ENCODE measurements around the gene MTF1.
A peak's percentile ranks its signal among the peaks of the same experiment; 100 is the strongest.

MTF1 gene

DNA sequence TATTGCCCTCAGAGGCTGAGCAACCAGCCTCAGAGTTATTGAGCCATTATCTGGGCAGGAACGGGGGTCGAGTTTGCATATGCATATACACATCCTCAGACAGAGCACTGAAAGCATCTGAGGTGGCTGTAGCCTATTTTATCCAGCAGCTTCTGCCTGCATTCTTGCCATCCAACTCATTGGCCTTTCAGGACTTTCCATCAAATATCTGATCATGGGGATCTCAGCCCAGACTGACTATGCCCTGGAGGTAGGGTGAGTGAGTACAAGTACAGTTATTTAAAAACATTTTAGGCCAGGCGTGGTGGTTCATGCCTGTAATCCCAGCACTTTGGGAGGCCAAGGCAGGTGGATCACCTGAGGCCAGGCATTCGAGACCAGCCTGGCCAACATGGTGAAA, 1.8 kb upstream of the MTF1 start:
- H3K4me1 ChIP-seq (ENCODE audit: insufficient read depth, poor library complexity, severe bottlenecking) = peaks cover 29% of the 10 kb centered on the region
- peak overlapping the region; percentile 56 for H3K27ac ChIP-seq (ENCODE audit: poor library complexity, severe bottlenecking)
- H3K36me3 ChIP-seq (ENCODE audit: low read depth) = peaks cover 19% of the 10 kb centered on the region
- H3K27me3 ChIP-seq (ENCODE audit: insufficient read depth, poor library complexity, severe bottlenecking) = no peaks in the 10 kb centered on the region
- no peak overlapping the region for H3K4me3 ChIP-seq (ENCODE audit: severe bottlenecking)
- H3K9me3 ChIP-seq (ENCODE audit: severe bottlenecking) = no peaks in the 10 kb centered on the region
- DNase-seq (ENCODE audit: low spot score) = no peak
- TF ChIP-seq CTCF (IDR thresholded peaks at IDR 0.05; ENCODE audit: poor library complexity, severe bottlenecking) = no peak
- no peak for ATAC-seq (ENCODE audit: low read depth)

- peak; percentile 69 for TF ChIP-seq CTCF (IDR thresholded peaks at IDR 0.05; ENCODE audit: poor library complexity, severe bottlenecking)
- H3K4me3 ChIP-seq (ENCODE audit: severe bottlenecking) = peak overlapping the region; percentile 95
- H3K27me3 ChIP-seq (ENCODE audit: insufficient read depth, poor library complexity, severe bottlenecking) = no peaks in the 10 kb centered on the region
- peaks cover 23% of the 10 kb centered on the region for H3K36me3 ChIP-seq (ENCODE audit: low read depth)
- no peak for DNase-seq (ENCODE audit: low spot score)
- H3K9me3 ChIP-seq (ENCODE audit: severe bottlenecking) = no peaks in the 10 kb centered on the region
- peaks cover 21% of the 10 kb centered on the region for H3K4me1 ChIP-seq (ENCODE audit: insufficient read depth, poor library complexity, severe bottlenecking)
- ATAC-seq (ENCODE audit: low read depth) = no peak
- peak overlapping the region; percentile 56 for H3K27ac ChIP-seq (ENCODE audit: poor library complexity, severe bottlenecking)
These were observed 914 bp upstream of the MTF1 start for GRCh38 chr1:37860346-37860666.

- no peak for DNase-seq (ENCODE audit: low spot score)
These were observed 373 bp downstream of the MTF1 start for GRCh38 chr1:37858931-37859506.

GRCh38 chr1:37854406-37854805, 5.0 kb downstream of the MTF1 start:
- H3K9me3 ChIP-seq (ENCODE audit: severe bottlenecking) = no peaks in the 10 kb centered on the region
- H3K4me3 ChIP-seq (ENCODE audit: severe bottlenecking) = no peak overlapping the region
- peaks cover 21% of the 10 kb centered on the region for H3K4me1 ChIP-seq (ENCODE audit: insufficient read depth, poor library complexity, severe bottlenecking)
- no peaks in the 10 kb centered on the region for H3K27me3 ChIP-seq (ENCODE audit: insufficient read depth, poor library complexity, severe bottlenecking)
- no peak for DNase-seq (ENCODE audit: low spot score)
- H3K27ac ChIP-seq (ENCODE audit: poor library complexity, severe bottlenecking) = no peak overlapping the region
- peaks cover 34% of the 10 kb centered on the region for H3K36me3 ChIP-seq (ENCODE audit: low read depth)
- TF ChIP-seq CTCF (IDR thresholded peaks at IDR 0.05; ENCODE audit: poor library complexity, severe bottlenecking) = no peak
- no peak for ATAC-seq (ENCODE audit: low read depth)

More at GRCh38 chr1:37858931-37859506, 373 bp downstream of the MTF1 start:
- peak overlapping the region; percentile 56 for H3K27ac ChIP-seq (ENCODE audit: poor library complexity, severe bottlenecking)
- ATAC-seq (ENCODE audit: low read depth) = peak; percentile 2; the same call in 2 of the 3 replicates
- H3K4me3 ChIP-seq (ENCODE audit: severe bottlenecking) = peak overlapping the region; percentile 95
- H3K36me3 ChIP-seq (ENCODE audit: low read depth) = peaks cover 26% of the 10 kb centered on the region
- no peaks in the 10 kb centered on the region for H3K9me3 ChIP-seq (ENCODE audit: severe bottlenecking)
- H3K27me3 ChIP-seq (ENCODE audit: insufficient read depth, poor library complexity, severe bottlenecking) = no peaks in the 10 kb centered on the region
- no peak for TF ChIP-seq CTCF (IDR thresholded peaks at IDR 0.05; ENCODE audit: poor library complexity, severe bottlenecking)
- peaks cover 19% of the 10 kb centered on the region for H3K4me1 ChIP-seq (ENCODE audit: insufficient read depth, poor library complexity, severe bottlenecking)

- Histone ChIP-seq H3K36me3 (ENCODE audit: low read depth) (peaks cover 37% of the 10 kb centered on the region), H3K9me3 (ENCODE audit: severe bottlenecking) (no peaks in the 10 kb centered on the region), H3K27ac (ENCODE audit: poor library complexity, severe bottlenecking) (no peak overlapping the region), H3K27me3 (ENCODE audit: insufficient read depth, poor library complexity, severe bottlenecking) (no peaks in the 10 kb centered on the region), H3K4me1 (ENCODE audit: insufficient read depth, poor library complexity, severe bottlenecking) (peaks cover 16% of the 10 kb centered on the region), H3K4me3 (ENCODE audit: severe bottlenecking) (no peak overlapping the region)
- DNase-seq (ENCODE audit: low spot score) = no peak
- no peak for ATAC-seq (ENCODE audit: low read depth)
- TF ChIP-seq CTCF (IDR thresholded peaks at IDR 0.05; ENCODE audit: poor library complexity, severe bottlenecking) = no peak
These were observed 6.2 kb downstream of the MTF1 start for GRCh38 chr1:37853157-37853556.
